Skeletal muscle tissue (tissue), 4 donors: ENCODE data around the gene PMP22. TPM values are rescaled to one million over a fixed set of nuclear protein-coding genes. Genes with fewer than 3 reads are reported as not detected.

Source experiments
- H3K27ac ChIP-seq: one replicate; pipeline ENCODE4 v1.7.0; 2013; ENCODE audit warnings: mild to moderate bottlenecking, low read depth, low read length, inconsistent platforms
- H3K27me3 ChIP-seq, 3 donors: one replicate each; pipeline ENCODE4 v1.7.0; 2013; ENCODE audit warnings: low read length in 3 of 3; ENCODE audit not compliant: control insufficient read depth in 3 of 3, insufficient read depth in 3 of 3
- H3K36me3 ChIP-seq, 3 donors: one replicate each; pipeline ENCODE4 v1.7.0; 2013; ENCODE audit warnings: low read length in 3 of 3; ENCODE audit not compliant: control insufficient read depth in 3 of 3, insufficient read depth in 3 of 3
- H3K4me1 ChIP-seq, 3 donors: one replicate each; pipeline ENCODE4 v1.7.0; 2013; ENCODE audit warnings: low read length in 3 of 3, mild to moderate bottlenecking in 3 of 3; ENCODE audit not compliant: control insufficient read depth in 3 of 3, insufficient read depth in 3 of 3
- H3K4me3 ChIP-seq, 3 donors: one replicate each; pipeline ENCODE4 v1.7.0; 2013; ENCODE audit warnings: low read length in 3 of 3
- H3K9ac ChIP-seq, 3 donors: one replicate each; pipeline ENCODE4 v1.7.0; 2013; ENCODE audit warnings: low read length in 3 of 3, mild to moderate bottlenecking in 3 of 3, moderate library complexity in 2 of 3, low read depth in 1 of 3
- H3K9me3 ChIP-seq, 3 donors: one replicate each; pipeline ENCODE4 v1.7.0; 2013; ENCODE audit warnings: low read length in 3 of 3; ENCODE audit not compliant: control insufficient read depth in 3 of 3
- total RNA-seq: library from RNA; depleted of rRNA; stranded (reverse); fragments of >200 nt; gene quantifications from one replicate; pipeline ENCODE4 v1.2.3, GENCODE V29; 2014
- donor health status: Osteomylitis.

The PMP22 gene
- total RNA-seq, 1 donor from 2014 or later: 92.9 TPM

DNA sequence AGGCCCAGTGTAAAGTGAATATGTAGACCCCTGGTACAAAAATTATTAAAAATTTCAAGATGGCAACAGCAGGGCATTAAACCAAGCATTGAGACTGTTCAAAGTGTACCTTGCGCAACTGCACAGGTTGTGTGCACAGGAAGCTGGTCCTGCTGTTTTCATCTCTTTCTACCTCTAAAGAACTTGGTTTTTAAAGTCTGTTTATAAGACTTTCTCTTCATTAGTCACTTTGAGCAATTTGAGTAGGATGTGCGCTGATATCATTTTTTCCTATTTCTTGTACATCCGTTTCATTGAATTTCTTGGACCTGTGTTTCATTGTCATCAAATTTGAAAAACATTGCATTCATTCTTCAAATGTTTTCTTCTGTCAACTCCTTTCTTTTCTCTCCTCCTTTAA lies 16.8 kb upstream of the PMP22 start:
- no peaks in the 10 kb centered on the region for H3K9me3 ChIP-seq
- H3K27ac ChIP-seq: no peak overlapping the region
- H3K9ac ChIP-seq: no peak overlapping the region
- no peaks in the 10 kb centered on the region for H3K36me3 ChIP-seq
- H3K4me3 ChIP-seq: no peak overlapping the region
- H3K27me3 ChIP-seq: no peaks in the 10 kb centered on the region
- H3K4me1 ChIP-seq: peaks cover 0 to 8% (median 5%) of the 10 kb centered on the region in 3 donors

DNA sequence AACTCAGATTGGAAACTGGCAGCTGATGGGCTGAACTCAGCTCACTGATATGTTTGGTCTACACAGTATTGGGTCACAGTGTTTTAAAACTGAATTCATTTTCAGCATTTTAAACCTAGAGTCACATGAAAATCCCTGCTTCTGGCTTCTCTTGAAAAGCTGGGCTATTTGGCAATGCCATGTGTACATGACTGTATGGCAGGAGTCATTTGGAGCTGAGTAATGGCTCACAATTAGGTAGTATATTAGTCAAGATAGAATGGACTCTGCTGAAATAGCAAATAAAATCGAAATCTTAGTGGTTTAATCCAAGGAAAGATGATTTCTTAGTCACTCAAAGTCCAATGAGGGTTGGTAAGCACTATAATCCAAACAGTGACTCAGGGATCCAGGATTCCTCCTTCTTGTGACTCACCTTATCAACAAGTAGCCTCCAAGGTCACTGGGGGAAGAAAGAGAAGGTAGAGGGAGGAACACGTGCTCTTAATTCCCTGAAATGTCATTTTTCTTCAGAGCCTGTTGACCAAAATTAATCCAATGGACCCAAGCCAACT lies 13.9 kb upstream of the PMP22 start:
- no peaks in the 10 kb centered on the region for H3K9me3 ChIP-seq
- H3K4me3 ChIP-seq: no peak overlapping the region
- no peaks in the 10 kb centered on the region for H3K4me1 ChIP-seq
- no peaks in the 10 kb centered on the region for H3K27me3 ChIP-seq
- no peak overlapping the region for H3K9ac ChIP-seq
- H3K27ac ChIP-seq: no peak overlapping the region
- H3K36me3 ChIP-seq: no peaks in the 10 kb centered on the region

DNA sequence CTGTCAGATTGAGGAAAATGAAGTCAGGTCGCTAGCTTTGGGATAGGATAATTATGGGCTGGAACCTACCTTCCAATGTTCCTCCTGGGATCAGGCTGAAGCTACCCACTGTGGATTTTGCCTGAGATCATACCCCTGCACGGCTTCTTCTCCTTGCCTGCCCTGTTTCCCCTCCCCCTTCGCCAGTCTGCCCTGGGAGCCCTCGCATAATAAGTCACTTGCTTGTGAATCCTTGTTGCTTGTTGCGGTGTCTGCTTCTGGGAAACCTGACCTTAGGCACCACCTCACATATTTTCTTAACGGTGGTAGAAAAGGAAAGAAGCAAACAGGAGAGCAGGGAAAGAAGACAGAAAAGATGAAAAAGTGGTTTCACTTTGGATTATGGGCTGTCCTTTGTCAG lies 13.3 kb upstream of the PMP22 start:
- H3K4me3 ChIP-seq: no peak overlapping the region
- no peaks in the 10 kb centered on the region for H3K9me3 ChIP-seq
- no peak overlapping the region for H3K27ac ChIP-seq
- H3K27me3 ChIP-seq: no peaks in the 10 kb centered on the region
- H3K9ac ChIP-seq: peak overlapping the region in 1 of 3 donors; percentile 10
- H3K4me1 ChIP-seq: peaks cover 0 to 5% (median 3%) of the 10 kb centered on the region in 3 donors
- H3K36me3 ChIP-seq: no peaks in the 10 kb centered on the region

DNA sequence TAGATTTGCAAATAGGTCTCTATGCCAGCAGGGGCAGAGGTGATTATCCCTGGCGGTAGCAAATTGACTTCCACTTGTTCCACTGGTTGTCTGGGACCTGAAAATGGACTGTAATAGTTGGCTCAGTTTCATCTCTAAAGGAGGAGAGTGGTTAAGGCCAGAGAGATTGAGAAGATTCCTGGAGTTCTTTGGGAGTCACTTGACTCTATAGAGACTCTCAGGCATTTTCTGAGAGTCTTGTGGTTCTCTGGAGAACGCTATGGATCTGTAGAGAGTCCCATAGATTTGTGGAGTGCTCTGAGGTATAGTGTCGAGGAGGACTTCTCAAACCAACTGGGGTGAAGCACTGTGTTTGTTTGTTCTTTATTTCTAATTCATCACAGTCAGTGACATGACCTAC lies 8.9 kb upstream of the PMP22 start:
- Histone ChIP-seq H3K9ac (no peak overlapping the region), H3K4me3 (no peak overlapping the region), H3K27ac (peak overlapping the region; percentile 60), H3K27me3 (no peaks in the 10 kb centered on the region), H3K4me1 (peaks cover 11 to 23% (median 15%) of the 10 kb centered on the region in 3 donors), H3K36me3 (no peaks in the 10 kb centered on the region), H3K9me3 (no peaks in the 10 kb centered on the region)

DNA sequence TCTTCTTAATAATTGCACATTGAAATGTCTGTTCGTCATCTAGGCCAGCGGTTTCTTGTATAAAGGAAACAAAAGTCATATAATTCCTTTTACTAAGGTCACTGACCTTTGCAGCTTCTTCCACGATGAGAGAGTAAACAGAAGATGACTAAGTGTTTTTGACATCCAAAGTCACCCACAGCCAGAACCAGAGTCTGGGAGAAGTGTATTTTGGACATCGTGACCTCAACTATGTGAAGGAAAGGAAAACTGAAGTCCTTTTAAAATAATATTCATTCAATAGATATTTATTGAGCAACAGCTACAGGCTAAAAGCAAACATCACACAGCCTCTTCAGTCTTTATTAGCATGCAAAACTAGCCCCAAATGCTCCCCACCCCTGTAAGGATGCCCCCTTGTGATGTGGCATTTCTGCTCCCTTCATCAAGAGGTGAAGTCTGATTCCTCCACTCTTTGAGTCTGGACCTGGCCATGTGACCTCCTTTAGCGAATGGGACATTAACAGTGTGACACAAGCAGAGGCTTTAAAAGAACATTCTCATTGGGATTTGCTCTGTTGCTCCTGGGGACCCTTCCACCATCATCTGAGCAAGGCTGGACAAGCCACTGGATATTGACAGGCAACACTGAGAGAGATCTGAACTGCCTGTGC lies 8.1 kb upstream of the PMP22 start:
- Histone ChIP-seq H3K4me1 (peaks cover 11 to 23% (median 16%) of the 10 kb centered on the region in 3 donors), H3K27ac (peak overlapping the region; percentile 60), H3K9ac (no peak overlapping the region), H3K4me3 (no peak overlapping the region), H3K27me3 (no peaks in the 10 kb centered on the region), H3K36me3 (no peaks in the 10 kb centered on the region), H3K9me3 (no peaks in the 10 kb centered on the region)

DNA sequence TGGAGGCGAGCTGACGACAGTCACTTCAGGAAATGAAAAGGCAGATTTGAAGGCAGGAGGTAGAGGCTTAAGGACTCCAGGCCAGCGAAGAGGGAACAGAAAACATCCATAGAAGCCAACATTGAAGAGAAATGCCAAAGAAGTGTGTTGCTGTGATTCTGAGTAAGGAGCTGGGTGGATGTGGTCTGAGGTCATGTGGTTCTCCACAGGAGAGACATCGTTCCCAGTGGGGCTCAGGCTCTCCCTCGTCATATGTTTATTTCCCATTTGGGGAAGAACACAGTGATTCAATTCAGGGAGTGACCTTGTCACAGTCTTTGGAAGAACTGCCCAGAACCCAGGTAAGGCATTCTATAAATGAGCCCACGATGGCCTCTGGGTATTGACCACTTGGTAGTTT lies 6.6 kb upstream of the PMP22 start:
- H3K36me3 ChIP-seq: no peaks in the 10 kb centered on the region
- H3K9me3 ChIP-seq: no peaks in the 10 kb centered on the region
- no peak overlapping the region for H3K9ac ChIP-seq
- peaks cover 11 to 23% (median 16%) of the 10 kb centered on the region in 3 donors for H3K4me1 ChIP-seq
- H3K27ac ChIP-seq: no peak overlapping the region
- no peak overlapping the region for H3K4me3 ChIP-seq
- no peaks in the 10 kb centered on the region for H3K27me3 ChIP-seq

DNA sequence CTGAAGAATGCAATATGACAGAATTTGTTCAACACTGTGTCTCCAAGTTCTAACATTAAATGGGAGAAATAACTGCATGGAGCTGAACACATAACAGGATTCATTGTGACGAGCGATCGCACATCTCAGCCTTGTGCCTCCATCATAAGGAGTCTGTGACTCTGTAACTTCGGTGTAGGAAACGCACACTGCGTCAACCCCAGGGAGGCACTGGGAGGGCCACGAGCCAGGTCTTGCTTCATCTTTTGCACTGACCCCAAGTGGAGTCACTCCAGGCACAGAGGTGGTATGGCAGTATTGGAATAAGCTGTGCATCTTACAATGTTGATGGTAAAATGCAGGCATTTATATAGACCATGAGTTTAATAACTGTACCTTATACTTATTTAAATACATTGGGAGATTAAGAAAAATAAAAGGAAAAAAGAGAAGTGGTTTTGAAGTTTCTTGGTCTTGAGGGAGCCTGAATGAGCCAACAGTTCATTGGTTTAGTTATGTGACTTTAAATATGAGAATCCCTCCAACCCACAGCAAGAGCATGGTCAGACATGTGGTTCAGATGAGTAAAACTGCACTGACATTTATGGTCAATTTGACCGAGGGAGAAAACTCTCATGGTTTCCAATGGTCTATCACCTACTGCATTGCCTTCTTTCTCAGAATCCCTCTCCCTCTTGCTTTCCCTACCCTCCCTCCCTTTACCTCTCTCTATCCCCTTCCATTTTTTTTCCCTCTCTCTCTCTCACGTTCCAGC lies 5.7 kb upstream of the PMP22 start:
- Histone ChIP-seq H3K36me3 (no peaks in the 10 kb centered on the region), H3K27me3 (no peaks in the 10 kb centered on the region), H3K4me1 (peaks cover 11 to 23% (median 16%) of the 10 kb centered on the region in 3 donors), H3K9ac (no peak overlapping the region), H3K27ac (peak overlapping the region; percentile 4), H3K4me3 (no peak overlapping the region), H3K9me3 (no peaks in the 10 kb centered on the region)

DNA sequence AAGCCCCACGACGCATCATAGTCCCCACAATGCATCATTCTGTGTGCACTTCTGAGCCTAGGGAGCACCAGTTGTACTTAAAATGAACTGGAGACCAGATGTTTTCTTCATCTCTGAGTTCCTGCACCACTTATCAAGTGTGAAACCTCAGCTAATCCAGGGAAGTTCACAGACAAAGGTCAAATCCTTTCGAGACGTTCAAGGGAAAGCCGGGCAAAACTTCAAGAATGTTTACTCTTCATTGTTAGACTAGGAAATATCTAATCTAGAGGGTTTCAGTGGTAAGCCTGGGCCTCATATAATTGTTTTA lies 4.6 kb upstream of the PMP22 start:
- Histone ChIP-seq H3K36me3 (no peaks in the 10 kb centered on the region), H3K9me3 (no peaks in the 10 kb centered on the region), H3K4me3 (no peak overlapping the region), H3K27ac (peak overlapping the region; percentile 37), H3K27me3 (no peaks in the 10 kb centered on the region), H3K4me1 (peaks cover 21 to 29% (median 23%) of the 10 kb centered on the region in 3 donors), H3K9ac (peak overlapping the region in 1 of 3 donors; percentile 16)

DNA sequence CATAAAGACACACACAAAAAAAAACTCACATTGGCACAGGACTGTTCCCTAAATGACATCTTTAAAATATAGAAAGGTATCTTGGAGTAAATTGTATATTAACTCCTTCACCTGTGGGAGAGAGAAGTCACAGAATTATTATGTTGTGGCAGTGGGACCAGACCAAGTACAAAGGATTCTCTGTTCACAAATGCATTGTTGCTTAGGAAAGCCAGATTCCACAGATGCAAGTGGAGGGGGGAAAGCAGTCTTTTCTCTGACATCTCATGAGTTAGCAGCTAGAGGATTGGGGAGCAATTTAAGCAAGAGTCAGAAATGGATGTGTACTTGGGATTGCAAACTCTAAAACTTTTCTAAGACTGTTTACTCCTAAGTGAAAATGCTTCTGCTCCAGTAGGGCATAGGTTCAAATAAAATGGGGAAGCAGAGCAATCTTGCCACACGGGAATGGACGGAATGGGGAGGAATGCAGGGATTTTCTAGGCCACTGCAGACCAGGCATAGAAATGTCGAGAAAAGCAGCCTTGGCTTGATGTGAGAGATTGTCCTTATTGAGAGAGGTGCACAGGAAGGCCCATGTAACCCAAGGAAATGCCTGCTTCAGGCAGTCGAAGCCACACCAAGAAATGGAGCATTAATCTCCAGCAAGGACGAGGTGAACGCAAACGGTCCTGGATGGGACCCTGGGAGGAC lies 4.1 kb upstream of the PMP22 start:
- H3K4me1 ChIP-seq: peaks cover 24 to 33% (median 26%) of the 10 kb centered on the region in 3 donors
- H3K36me3 ChIP-seq: no peaks in the 10 kb centered on the region

DNA sequence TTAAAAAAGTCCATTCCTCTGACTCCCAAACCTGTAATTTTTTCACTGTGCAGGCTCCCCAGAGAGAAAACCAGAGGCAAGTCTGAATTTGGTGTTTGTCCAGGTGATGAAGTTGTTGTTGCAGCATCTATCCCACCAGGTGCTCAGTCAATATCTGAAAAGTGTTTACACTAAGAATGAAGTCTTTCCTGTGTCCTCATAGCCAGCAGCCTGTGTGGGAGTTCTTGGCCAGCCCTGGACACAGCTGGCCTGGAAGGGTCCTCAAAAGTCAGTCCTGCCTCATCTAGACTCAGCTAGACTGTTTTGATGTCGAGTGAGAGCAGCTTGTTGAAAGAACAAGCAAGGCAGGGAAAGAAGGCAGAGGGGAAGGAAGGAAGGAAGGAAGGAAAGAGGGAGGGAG lies 3.3 kb upstream of the PMP22 start:
- Histone ChIP-seq H3K9me3 (no peaks in the 10 kb centered on the region), H3K36me3 (no peaks in the 10 kb centered on the region), H3K4me3 (no peak overlapping the region), H3K9ac (no peak overlapping the region), H3K4me1 (peaks cover 27 to 34% (median 28%) of the 10 kb centered on the region in 3 donors), H3K27ac (no peak overlapping the region), H3K27me3 (no peaks in the 10 kb centered on the region)

More for the DNA sequence above, 4.1 kb upstream of the PMP22 start:
- Histone ChIP-seq H3K27ac (peak overlapping the region; percentile 37), H3K4me3 (no peak overlapping the region), H3K9me3 (no peaks in the 10 kb centered on the region), H3K27me3 (no peaks in the 10 kb centered on the region), H3K9ac (peak overlapping the region in 1 of 3 donors; percentile 16)
